Measurements from ENCODE around the gene MAP2K3.
"Not testable (repeated sequence)": the region's sequence is repeated elsewhere in the genome, so short reads cannot be mapped to it uniquely, and the experiment has no call there.

The MAP2K3 gene

GRCh38 chr17:21310061-21310765, 25.7 kb downstream of the MAP2K3 start:
- DNase-seq (ENCODE audit: low spot score): not testable (repeated sequence)

- DNase-seq (ENCODE audit: low spot score): not testable (repeated sequence)
Observed at GRCh38 chr17:21310766-21311602, 26.5 kb downstream of the MAP2K3 start.

GRCh38 chr17:21313320-21313719, 28.8 kb downstream of the MAP2K3 start:
- DNase-seq (ENCODE audit: low spot score): no peak

GRCh38 chr17:21313761-21314160, 29.2 kb downstream of the MAP2K3 start:
- not testable (repeated sequence) for DNase-seq (ENCODE audit: low spot score)

- not testable (repeated sequence) for DNase-seq (ENCODE audit: low spot score)
Observed at GRCh38 chr17:21314261-21314664, 29.8 kb downstream of the MAP2K3 start.

- DNase-seq (ENCODE audit: low spot score): not testable (repeated sequence)
Observed at GRCh38 chr17:21314701-21315111, 30.2 kb downstream of the MAP2K3 start.

GRCh38 chr17:21315246-21316000, 30.9 kb downstream of the MAP2K3 start:
- DNase-seq (ENCODE audit: low spot score): not testable (repeated sequence)

GRCh38 chr17:21316212-21316886, 31.8 kb downstream of the MAP2K3 start:
- not testable (repeated sequence) for DNase-seq (ENCODE audit: low spot score)

- not testable (repeated sequence) for DNase-seq (ENCODE audit: low spot score)
Observed at GRCh38 chr17:21316887-21317500, 32.5 kb downstream of the MAP2K3 start.

GRCh38 chr17:21317821-21318220, 33.3 kb downstream of the MAP2K3 start:
- DNase-seq (ENCODE audit: low spot score): not testable (repeated sequence)

GRCh38 chr17:21318439-21318838, 33.9 kb downstream of the MAP2K3 start:
- no peak for DNase-seq (ENCODE audit: low spot score)

GRCh38 chr17:21318856-21319255, 34.3 kb downstream of the MAP2K3 start:
- DNase-seq (ENCODE audit: low spot score): not testable (repeated sequence)

- DNase-seq (ENCODE audit: low spot score): not testable (repeated sequence)
Observed at GRCh38 chr17:21319256-21319655, 34.7 kb downstream of the MAP2K3 start.

GRCh38 chr17:21319686-21320375, 35.3 kb downstream of the MAP2K3 start:
- not testable (repeated sequence) for DNase-seq (ENCODE audit: low spot score)

GRCh38 chr17:21320430-21320829, 35.9 kb downstream of the MAP2K3 start:
- not testable (repeated sequence) for DNase-seq (ENCODE audit: low spot score)

GRCh38 chr17:21321061-21321460, 36.5 kb downstream of the MAP2K3 start:
- DNase-seq (ENCODE audit: low spot score): not testable (repeated sequence)

GRCh38 chr17:21321744-21322191, 37.3 kb downstream of the MAP2K3 start:
- not testable (repeated sequence) for DNase-seq (ENCODE audit: low spot score)

GRCh38 chr17:21323257-21324111, 39.0 kb downstream of the MAP2K3 start:
- not testable (repeated sequence) for DNase-seq (ENCODE audit: low spot score)

GRCh38 chr17:21324741-21325140, 40.2 kb downstream of the MAP2K3 start:
- not testable (repeated sequence) for DNase-seq (ENCODE audit: low spot score)

All from activated CD4-positive, alpha-beta T cell treated with anti-CD3 and anti-CD28 coated beads, Interleukin-2, Interleukin-4, amounts not matched to agents 100 ng/mL and 50 ng/mL, durations not matched to agents 16 hours and 8 hours (primary cell).